T47D (cell line): ENCODE measurements around the gene SLC50A1.
A peak's percentile ranks its signal among the peaks of the same experiment; 100 is the strongest.
"Not testable (repeated sequence)": the region's sequence is repeated elsewhere in the genome, so short reads cannot be mapped to it uniquely, and the experiment has no call there.

Experiments used
- DNase-seq, 2 experiments: peaks; one replicate each; pipeline versions ENCODE4 v3.0.0 to v3.0.0-alpha.2; 2011 to 2012; ENCODE audit warnings: low read depth in 1 of 2, low spot score in 1 of 2
- JUND ChIP-seq: IDR thresholded peaks from 2 replicates; pipeline ENCODE4 v1.6.1; 2012; ENCODE audit warnings: low read depth
- in situ Hi-C: cut with HindIII; loops from 2 replicates; pipeline ENCODE4 v1.10.0; 2016; ENCODE audit warnings: low sequenced_read_pairs, low pct_unique_long_range_greater_than_20kb

Gene SLC50A1

GRCh38 chr1:155105604-155106011, 30.0 kb upstream of the SLC50A1 start:
- no peak for TF ChIP-seq JUND
- in situ Hi-C loops: no loop called here
- DNase-seq: no peak

- in situ Hi-C loops: no loop called here
- DNase-seq: no peak
Measured at GRCh38 chr1:155106862-155107261, 28.8 kb upstream of the SLC50A1 start.

GRCh38 chr1:155107309-155108264, 28.1 kb upstream of the SLC50A1 start:
- in situ Hi-C loops: no loop called here
- no peak for DNase-seq
- no peak for TF ChIP-seq JUND

More at GRCh38 chr1:155106862-155107261, 28.8 kb upstream of the SLC50A1 start:
- TF ChIP-seq JUND: no peak

GRCh38 chr1:155108296-155108695, 27.4 kb upstream of the SLC50A1 start:
- no peak for TF ChIP-seq JUND
- in situ Hi-C loops: no loop called here

GRCh38 chr1:155110381-155110780, 25.3 kb upstream of the SLC50A1 start:
- in situ Hi-C loops: no loop called here
- TF ChIP-seq JUND: no peak
- DNase-seq: no peak

More at GRCh38 chr1:155108296-155108695, 27.4 kb upstream of the SLC50A1 start:
- no peak for DNase-seq

GRCh38 chr1:155110826-155111225, 24.8 kb upstream of the SLC50A1 start:
- no peak for DNase-seq
- no peak for TF ChIP-seq JUND
- in situ Hi-C loops: no loop called here

- in situ Hi-C loops: no loop called here
- TF ChIP-seq JUND: no peak
- no peak for DNase-seq
Measured at GRCh38 chr1:155113450-155113980, 22.1 kb upstream of the SLC50A1 start.

GRCh38 chr1:155116113-155116764, 19.4 kb upstream of the SLC50A1 start:
- no peak for DNase-seq
- no peak for TF ChIP-seq JUND
- in situ Hi-C loops: no loop called here

- TF ChIP-seq JUND: no peak
- in situ Hi-C loops: no loop called here
- peak in 1 of 2 experiments; percentile 74 for DNase-seq
Measured at GRCh38 chr1:155117610-155118009, 18.0 kb upstream of the SLC50A1 start.

- DNase-seq, in situ Hi-C loops: not testable (repeated sequence)
Measured at GRCh38 chr1:155118090-155118489, 17.6 kb upstream of the SLC50A1 start.

- no peak for TF ChIP-seq JUND
- DNase-seq: peak in 1 of 2 experiments; percentile 58
- in situ Hi-C loops: no loop called here
Measured at GRCh38 chr1:155120253-155120652, 15.4 kb upstream of the SLC50A1 start.

- in situ Hi-C loops: no loop called here
- TF ChIP-seq JUND: no peak
Measured at GRCh38 chr1:155121249-155121648, 14.4 kb upstream of the SLC50A1 start.

GRCh38 chr1:155122308-155122707, 13.3 kb upstream of the SLC50A1 start:
- in situ Hi-C loops: no loop called here
- TF ChIP-seq JUND: no peak

More at GRCh38 chr1:155121249-155121648, 14.4 kb upstream of the SLC50A1 start:
- no peak for DNase-seq

More at GRCh38 chr1:155122308-155122707, 13.3 kb upstream of the SLC50A1 start:
- DNase-seq: no peak
